Activated naive CD4-positive, alpha-beta T cell treated with anti-CD3 and anti-CD28 coated beads, Interleukin-2, amount 50 U/mL, for 24 hours (primary cell): ENCODE data around the gene METTL25.

Experiments
- H3K27ac Mint-ChIP-seq: one replicate; pipeline ENCODE4 v1.8.0; 2021; ENCODE audit warnings: mild to moderate bottlenecking, mixed read lengths
- H3K27me3 Mint-ChIP-seq: one replicate; pipeline ENCODE4 v1.8.0; 2021; ENCODE audit warnings: mixed read lengths
- H3K36me3 Mint-ChIP-seq: one replicate; pipeline ENCODE4 v1.8.0; 2021; ENCODE audit warnings: mixed read lengths
- H3K4me1 Mint-ChIP-seq: one replicate; pipeline ENCODE4 v1.8.0; 2021; ENCODE audit warnings: mixed read lengths
- H3K4me3 Mint-ChIP-seq: one replicate; pipeline ENCODE4 v1.8.0; 2021; ENCODE audit warnings: mild to moderate bottlenecking, mixed read lengths
- H3K9me3 Mint-ChIP-seq: one replicate; pipeline ENCODE4 v1.8.0; 2021; ENCODE audit warnings: mixed read lengths

Gene METTL25

GRCh38 chr12:82522762-82523161 is 164.4 kb downstream of the METTL25 start:
- no peaks in the 10 kb centered on the region for H3K36me3 Mint-ChIP-seq
- H3K4me1 Mint-ChIP-seq = no peaks in the 10 kb centered on the region
- no peaks in the 10 kb centered on the region for H3K9me3 Mint-ChIP-seq
- no peak overlapping the region for H3K27ac Mint-ChIP-seq
- H3K4me3 Mint-ChIP-seq = no peak overlapping the region
- H3K27me3 Mint-ChIP-seq = peaks cover 3% of the 10 kb centered on the region

- H3K4me3 Mint-ChIP-seq = no peak overlapping the region
- H3K4me1 Mint-ChIP-seq = no peaks in the 10 kb centered on the region
- H3K27me3 Mint-ChIP-seq = peaks cover 2% of the 10 kb centered on the region
- H3K36me3 Mint-ChIP-seq = no peaks in the 10 kb centered on the region
- no peaks in the 10 kb centered on the region for H3K9me3 Mint-ChIP-seq
- H3K27ac Mint-ChIP-seq = no peak overlapping the region
Observed at GRCh38 chr12:82523996-82524395, 165.7 kb downstream of the METTL25 start.

GRCh38 chr12:82524641-82525040 is 166.3 kb downstream of the METTL25 start:
- Mint-ChIP-seq H3K4me1 (no peaks in the 10 kb centered on the region), H3K27me3 (peaks cover 2% of the 10 kb centered on the region), H3K4me3 (no peak overlapping the region), H3K36me3 (no peaks in the 10 kb centered on the region), H3K9me3 (no peaks in the 10 kb centered on the region), H3K27ac (no peak overlapping the region)

GRCh38 chr12:82525616-82526015 is 167.3 kb downstream of the METTL25 start:
- H3K9me3 Mint-ChIP-seq = no peaks in the 10 kb centered on the region

GRCh38 chr12:82527165-82527780 is 168.9 kb downstream of the METTL25 start:
- peaks cover 2% of the 10 kb centered on the region for H3K27me3 Mint-ChIP-seq

More at GRCh38 chr12:82525616-82526015, 167.3 kb downstream of the METTL25 start:
- Mint-ChIP-seq H3K27ac (no peak overlapping the region), H3K4me3 (no peak overlapping the region), H3K36me3 (no peaks in the 10 kb centered on the region), H3K4me1 (no peaks in the 10 kb centered on the region), H3K27me3 (peaks cover 2% of the 10 kb centered on the region)

More at GRCh38 chr12:82527165-82527780, 168.9 kb downstream of the METTL25 start:
- no peaks in the 10 kb centered on the region for H3K4me1 Mint-ChIP-seq
- H3K27ac Mint-ChIP-seq = no peak overlapping the region
- no peaks in the 10 kb centered on the region for H3K36me3 Mint-ChIP-seq
- no peaks in the 10 kb centered on the region for H3K9me3 Mint-ChIP-seq
- H3K4me3 Mint-ChIP-seq = no peak overlapping the region
